22Rv1 (cell line): ENCODE results near the gene OR6M1.

Experiments used
- H3K27ac ChIP-seq: fragments of 450-650 bp; 2 replicates; pipeline ENCODE4 v1.5.1; 2017
- ZFX ChIP-seq: fragments of 450-650 bp; IDR thresholded peaks from 2 replicates; pipeline ENCODE4 v1.6.1; 2017; ENCODE audit warnings: antibody characterized with exemption, borderline replicate concordance
- TF ChIP-seq, protein P1 (sequence below): fragments of 450-650 bp; IDR thresholded peaks from 2 replicates; pipeline ENCODE4 v1.5.1; 2017; ENCODE audit warnings: mild to moderate bottlenecking

OR6M1 gene

DNA sequence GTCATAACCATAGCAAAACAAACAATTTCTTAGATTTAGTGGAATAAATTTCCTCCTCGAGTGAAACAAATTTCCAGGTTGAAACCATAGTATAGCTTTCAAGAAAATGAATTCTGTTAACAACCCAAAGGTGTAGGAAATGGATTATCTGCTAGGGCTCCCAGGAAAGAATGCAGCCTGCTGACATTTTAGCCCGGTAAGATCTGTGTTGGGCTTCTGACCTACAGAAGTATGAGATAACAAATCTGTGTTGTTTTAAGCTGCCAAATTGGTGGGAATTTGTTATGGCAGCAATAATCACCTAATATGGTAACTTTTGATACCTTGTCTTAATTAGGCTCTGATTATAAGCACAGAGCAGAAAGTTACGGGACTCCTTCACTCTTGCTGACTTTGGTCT lies 32.0 kb upstream of the OR6M1 start:
- no peak overlapping the region for H3K27ac ChIP-seq
- TF ChIP-seq, protein P1, sequence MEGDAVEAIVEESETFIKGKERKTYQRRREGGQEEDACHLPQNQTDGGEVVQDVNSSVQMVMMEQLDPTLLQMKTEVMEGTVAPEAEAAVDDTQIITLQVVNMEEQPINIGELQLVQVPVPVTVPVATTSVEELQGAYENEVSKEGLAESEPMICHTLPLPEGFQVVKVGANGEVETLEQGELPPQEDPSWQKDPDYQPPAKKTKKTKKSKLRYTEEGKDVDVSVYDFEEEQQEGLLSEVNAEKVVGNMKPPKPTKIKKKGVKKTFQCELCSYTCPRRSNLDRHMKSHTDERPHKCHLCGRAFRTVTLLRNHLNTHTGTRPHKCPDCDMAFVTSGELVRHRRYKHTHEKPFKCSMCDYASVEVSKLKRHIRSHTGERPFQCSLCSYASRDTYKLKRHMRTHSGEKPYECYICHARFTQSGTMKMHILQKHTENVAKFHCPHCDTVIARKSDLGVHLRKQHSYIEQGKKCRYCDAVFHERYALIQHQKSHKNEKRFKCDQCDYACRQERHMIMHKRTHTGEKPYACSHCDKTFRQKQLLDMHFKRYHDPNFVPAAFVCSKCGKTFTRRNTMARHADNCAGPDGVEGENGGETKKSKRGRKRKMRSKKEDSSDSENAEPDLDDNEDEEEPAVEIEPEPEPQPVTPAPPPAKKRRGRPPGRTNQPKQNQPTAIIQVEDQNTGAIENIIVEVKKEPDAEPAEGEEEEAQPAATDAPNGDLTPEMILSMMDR, result no peak

DNA sequence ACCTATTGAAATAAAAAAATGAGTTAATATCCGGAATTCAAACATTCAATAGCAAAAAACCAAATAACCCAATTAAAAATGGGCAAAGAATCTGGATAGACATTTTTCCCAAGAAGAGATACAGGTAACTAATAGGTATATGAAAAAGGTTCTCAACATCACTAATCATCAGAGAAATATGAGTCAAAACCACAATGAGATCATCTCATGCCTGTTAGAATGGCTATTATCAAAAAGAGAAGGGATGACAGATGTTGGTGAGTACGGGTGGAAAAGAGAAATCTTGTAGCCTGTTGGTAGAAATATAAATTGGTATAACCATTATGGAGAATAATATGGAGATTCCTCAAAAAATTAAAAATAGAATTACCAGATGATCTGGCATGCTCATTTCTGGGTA lies 26.9 kb upstream of the OR6M1 start:
- H3K27ac ChIP-seq, result no peak overlapping the region
- TF ChIP-seq, protein P1, result no peak
- TF ChIP-seq ZFX, result no peak

DNA sequence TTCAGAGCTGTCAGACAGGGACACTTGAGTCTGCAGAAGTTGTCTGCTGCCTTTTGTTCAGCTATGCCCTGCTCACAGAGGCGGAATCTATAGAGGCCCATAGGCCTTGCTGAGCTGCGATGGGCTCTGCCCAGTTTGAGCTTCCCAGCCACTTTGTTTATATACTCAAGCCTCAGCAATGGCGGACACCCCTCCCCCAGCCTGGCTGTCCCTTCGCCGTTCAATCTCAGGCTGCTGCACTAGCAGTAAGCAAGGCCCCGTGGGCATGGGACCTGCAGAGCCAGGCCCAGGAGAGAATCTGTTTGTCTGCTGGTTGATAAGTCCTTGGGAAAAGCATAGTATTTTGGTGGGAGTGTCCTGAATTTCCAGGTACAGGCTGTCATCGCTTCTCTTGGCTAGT lies 23.6 kb upstream of the OR6M1 start:
- TF ChIP-seq, protein P1, result no peak
- TF ChIP-seq ZFX, result no peak
- H3K27ac ChIP-seq, result no peak overlapping the region

DNA sequence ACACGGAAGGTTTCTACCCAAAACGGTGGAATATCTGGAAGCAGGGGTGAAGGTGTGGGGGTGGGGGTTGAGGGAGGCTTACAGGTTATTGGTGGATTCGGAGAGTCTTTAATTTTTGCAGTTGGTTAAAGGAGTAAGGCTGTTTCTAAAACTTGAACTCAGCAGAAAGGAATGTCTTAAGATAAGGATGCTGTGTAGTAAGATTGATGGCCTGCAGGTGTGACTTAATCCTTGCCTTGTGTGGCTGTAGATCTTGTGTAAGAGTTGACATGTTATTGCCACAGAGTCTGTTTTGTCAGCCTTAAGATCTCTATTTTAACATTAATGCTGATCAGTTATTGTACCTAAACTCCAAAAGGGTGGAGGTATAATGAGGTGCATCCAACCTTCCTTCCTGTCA lies 16.4 kb upstream of the OR6M1 start:
- no peak for TF ChIP-seq ZFX
- TF ChIP-seq, protein P1, result no peak

DNA sequence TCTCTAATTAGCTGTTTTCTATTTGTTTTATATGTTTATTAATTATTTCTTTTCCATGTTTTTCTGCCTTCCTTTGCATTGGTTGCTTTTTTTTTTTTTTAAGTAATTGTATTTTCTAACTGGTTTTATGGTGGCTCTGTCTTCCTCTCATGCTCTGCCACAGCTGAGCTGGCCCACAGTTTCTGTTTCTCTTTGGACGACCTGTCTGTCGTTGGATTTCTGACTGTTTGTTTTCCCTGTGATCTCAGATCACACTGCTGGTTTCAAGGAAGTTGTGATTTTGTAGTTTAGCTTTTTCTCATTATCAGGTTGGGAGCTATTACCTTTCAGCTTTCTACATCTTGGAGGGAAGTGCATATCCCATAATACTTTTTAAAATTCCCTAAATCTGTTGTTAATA lies 15.9 kb upstream of the OR6M1 start:
- no peak overlapping the region for H3K27ac ChIP-seq
- TF ChIP-seq ZFX, result no peak
- TF ChIP-seq, protein P1, result no peak

More for the DNA sequence above, 16.4 kb upstream of the OR6M1 start:
- no peak overlapping the region for H3K27ac ChIP-seq

DNA sequence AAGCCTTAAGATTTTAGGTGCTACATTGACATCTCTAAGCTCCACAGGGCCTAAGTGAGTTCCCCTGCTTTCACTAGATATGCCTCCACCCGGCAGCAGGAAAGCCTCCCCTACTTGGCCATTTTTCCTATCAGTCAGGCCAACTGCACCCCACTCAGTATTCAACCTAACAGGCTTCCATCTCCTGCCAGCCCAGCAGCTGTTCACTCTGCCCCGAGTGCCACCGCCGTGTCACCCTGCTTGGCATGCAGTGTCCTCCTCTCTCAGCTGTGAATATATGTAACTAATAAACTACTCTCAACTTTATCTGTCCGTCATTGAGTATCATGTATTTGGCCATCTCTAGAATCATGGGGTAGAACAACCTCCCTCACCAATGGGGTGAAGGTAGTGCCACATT lies 9.0 kb upstream of the OR6M1 start:
- H3K27ac ChIP-seq, result no peak overlapping the region
- TF ChIP-seq, protein P1, result no peak
- no peak for TF ChIP-seq ZFX

DNA sequence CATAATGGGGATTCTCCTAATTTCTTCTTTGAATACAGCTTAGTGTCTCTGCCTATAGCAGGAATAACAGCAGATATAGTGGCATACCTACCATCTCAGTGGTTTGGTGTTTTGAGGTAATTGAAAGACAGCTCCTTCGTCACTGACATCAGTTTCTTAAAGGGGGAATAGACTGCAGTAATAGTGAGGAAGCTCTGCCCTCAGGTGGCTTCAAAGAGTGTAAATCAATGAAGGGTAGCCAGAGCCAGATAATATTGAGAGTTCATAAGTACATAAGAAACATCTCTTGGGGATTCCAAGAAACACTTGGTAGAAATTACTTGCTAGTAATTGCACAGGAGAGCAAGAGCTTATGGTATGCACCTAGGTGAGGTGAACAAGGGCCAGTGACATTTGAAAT lies 4.4 kb downstream of the OR6M1 start:
- no peak overlapping the region for H3K27ac ChIP-seq
- no peak for TF ChIP-seq ZFX
- TF ChIP-seq, protein P1, result no peak
